Kidney epithelial cell (primary cell): Measurements from ENCODE around the gene ATP6AP2. TPM values are rescaled to one million over a fixed set of nuclear protein-coding genes. Genes with fewer than 3 reads are reported as not detected.

Source experiments
- DNase-seq: peaks from one replicate; pipeline ENCODE4 v3.0.0-alpha.2; 2010; ENCODE audit warnings: low read depth
- H3K27me3 ChIP-seq: 2 replicates; pipeline ENCODE4 v1.6.0; 2011; ENCODE audit warnings: low read length; ENCODE audit not compliant: control insufficient read depth, insufficient read depth
- H3K36me3 ChIP-seq: 2 replicates; pipeline ENCODE4 v1.5.1; 2011; ENCODE audit warnings: low read length; ENCODE audit not compliant: control insufficient read depth, insufficient read depth
- H3K4me3 ChIP-seq: 2 replicates; pipeline ENCODE4 v1.5.1; 2011; ENCODE audit warnings: low read depth, mild to moderate bottlenecking, control low read depth, low read length
- CTCF ChIP-seq: IDR thresholded peaks from 2 replicates; pipeline ENCODE4 v1.5.1; 2011; ENCODE audit warnings: mild to moderate bottlenecking, moderate library complexity, low read length, control low read depth, inconsistent platforms; ENCODE audit not compliant: insufficient read depth, poor library complexity, severe bottlenecking
- total RNA-seq: library from RNA; depleted of rRNA; stranded (reverse); fragments of >200 nt; gene quantifications from 2 replicates; pipeline ENCODE4 v1.2.3, GENCODE V29; 2015

Gene ATP6AP2
- total RNA-seq, 1 donor from 2014 or later = 101 TPM

- no peak for TF ChIP-seq CTCF
- no peak for DNase-seq
- Histone ChIP-seq H3K27me3 (no peaks in the 10 kb centered on the region), H3K36me3 (no peaks in the 10 kb centered on the region), H3K4me3 (no peak overlapping the region)
Observed at GRCh38 chrX:40653535-40653934, 72.8 kb downstream of the ATP6AP2 start.

Other genes starting within 250 kb of the ATP6AP2 start
- gene MPC1L, start 42.5 kb downstream of the ATP6AP2 start, total RNA-seq = not detected in 2 replicates
- gene CXorf38, start 66.6 kb downstream of the ATP6AP2 start, total RNA-seq = 21.4 and 23.2 TPM in 2 replicates
- 22.1 and 24.6 TPM in 2 replicates for gene MED14, start 154.6 kb downstream of the ATP6AP2 start, total RNA-seq